ENCODE results near the gene AQP12B. TPM values are rescaled to one million over a fixed set of nuclear protein-coding genes. Genes with fewer than 3 reads are reported as not detected.

AQP12B gene
- total and polyA plus RNA-seq, 10 of the 15 experiments (the other 5 are each of a cell fraction or from before 2014, with no cell fraction given), result not detected

DNA sequence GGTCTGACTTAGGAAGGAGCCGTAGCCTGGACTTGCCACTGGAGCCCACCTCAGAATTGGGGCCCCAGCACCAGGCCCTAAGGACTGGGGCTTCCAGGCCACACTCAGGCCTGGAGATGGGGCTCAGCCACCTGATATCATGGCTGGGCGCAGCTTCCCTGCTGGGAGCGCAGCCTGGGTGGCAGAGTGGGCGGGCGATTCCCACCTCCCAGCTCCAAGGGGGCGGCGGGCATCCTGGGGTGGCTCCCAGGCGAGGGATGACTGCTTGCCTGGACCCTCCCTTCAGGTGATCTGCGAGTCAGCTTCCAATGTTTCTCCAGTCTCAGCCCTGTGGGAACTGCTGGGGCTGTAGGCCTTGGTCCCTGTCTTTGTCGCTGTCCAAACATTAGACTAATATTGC is 37.3 kb downstream of the AQP12B start (continued):
- TF ChIP-seq, protein P1, sequence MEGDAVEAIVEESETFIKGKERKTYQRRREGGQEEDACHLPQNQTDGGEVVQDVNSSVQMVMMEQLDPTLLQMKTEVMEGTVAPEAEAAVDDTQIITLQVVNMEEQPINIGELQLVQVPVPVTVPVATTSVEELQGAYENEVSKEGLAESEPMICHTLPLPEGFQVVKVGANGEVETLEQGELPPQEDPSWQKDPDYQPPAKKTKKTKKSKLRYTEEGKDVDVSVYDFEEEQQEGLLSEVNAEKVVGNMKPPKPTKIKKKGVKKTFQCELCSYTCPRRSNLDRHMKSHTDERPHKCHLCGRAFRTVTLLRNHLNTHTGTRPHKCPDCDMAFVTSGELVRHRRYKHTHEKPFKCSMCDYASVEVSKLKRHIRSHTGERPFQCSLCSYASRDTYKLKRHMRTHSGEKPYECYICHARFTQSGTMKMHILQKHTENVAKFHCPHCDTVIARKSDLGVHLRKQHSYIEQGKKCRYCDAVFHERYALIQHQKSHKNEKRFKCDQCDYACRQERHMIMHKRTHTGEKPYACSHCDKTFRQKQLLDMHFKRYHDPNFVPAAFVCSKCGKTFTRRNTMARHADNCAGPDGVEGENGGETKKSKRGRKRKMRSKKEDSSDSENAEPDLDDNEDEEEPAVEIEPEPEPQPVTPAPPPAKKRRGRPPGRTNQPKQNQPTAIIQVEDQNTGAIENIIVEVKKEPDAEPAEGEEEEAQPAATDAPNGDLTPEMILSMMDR (IDR thresholded peaks at IDR 0.05 in 2 of 3, conservative IDR thresholded peaks at IDR 0.05 in 1 of 3; ENCODE audit: control insufficient read depth in 2 of 3, extremely low read depth in 1 of 3, insufficient read depth in 1 of 3, low read depth in 3 of 3, low read length in 3 of 3), result no peak
- TF ChIP-seq SPI1 (IDR thresholded peaks at IDR 0.05; ENCODE audit: borderline replicate concordance, insufficient read depth, low read depth, low read length), result no peak
- TF ChIP-seq, protein P2, sequence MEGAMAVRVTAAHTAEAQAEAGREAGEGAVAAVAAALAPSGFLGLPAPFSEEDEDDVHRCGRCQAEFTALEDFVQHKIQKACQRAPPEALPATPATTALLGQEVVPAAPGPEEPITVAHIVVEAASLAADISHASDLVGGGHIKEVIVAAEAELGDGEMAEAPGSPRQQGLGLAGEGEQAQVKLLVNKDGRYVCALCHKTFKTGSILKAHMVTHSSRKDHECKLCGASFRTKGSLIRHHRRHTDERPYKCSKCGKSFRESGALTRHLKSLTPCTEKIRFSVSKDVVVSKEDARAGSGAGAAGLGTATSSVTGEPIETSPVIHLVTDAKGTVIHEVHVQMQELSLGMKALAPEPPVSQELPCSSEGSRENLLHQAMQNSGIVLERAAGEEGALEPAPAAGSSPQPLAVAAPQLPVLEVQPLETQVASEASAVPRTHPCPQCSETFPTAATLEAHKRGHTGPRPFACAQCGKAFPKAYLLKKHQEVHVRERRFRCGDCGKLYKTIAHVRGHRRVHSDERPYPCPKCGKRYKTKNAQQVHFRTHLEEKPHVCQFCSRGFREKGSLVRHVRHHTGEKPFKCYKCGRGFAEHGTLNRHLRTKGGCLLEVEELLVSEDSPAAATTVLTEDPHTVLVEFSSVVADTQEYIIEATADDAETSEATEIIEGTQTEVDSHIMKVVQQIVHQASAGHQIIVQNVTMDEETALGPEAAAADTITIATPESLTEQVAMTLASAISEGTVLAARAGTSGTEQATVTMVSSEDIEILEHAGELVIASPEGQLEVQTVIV (IDR thresholded peaks at IDR 0.05; ENCODE audit: borderline replicate concordance, partially characterized antibody), result no peak
- TF ChIP-seq, protein P3, sequence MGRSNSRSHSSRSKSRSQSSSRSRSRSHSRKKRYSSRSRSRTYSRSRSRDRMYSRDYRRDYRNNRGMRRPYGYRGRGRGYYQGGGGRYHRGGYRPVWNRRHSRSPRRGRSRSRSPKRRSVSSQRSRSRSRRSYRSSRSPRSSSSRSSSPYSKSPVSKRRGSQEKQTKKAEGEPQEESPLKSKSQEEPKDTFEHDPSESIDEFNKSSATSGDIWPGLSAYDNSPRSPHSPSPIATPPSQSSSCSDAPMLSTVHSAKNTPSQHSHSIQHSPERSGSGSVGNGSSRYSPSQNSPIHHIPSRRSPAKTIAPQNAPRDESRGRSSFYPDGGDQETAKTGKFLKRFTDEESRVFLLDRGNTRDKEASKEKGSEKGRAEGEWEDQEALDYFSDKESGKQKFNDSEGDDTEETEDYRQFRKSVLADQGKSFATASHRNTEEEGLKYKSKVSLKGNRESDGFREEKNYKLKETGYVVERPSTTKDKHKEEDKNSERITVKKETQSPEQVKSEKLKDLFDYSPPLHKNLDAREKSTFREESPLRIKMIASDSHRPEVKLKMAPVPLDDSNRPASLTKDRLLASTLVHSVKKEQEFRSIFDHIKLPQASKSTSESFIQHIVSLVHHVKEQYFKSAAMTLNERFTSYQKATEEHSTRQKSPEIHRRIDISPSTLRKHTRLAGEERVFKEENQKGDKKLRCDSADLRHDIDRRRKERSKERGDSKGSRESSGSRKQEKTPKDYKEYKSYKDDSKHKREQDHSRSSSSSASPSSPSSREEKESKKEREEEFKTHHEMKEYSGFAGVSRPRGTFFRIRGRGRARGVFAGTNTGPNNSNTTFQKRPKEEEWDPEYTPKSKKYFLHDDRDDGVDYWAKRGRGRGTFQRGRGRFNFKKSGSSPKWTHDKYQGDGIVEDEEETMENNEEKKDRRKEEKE (IDR thresholded peaks at IDR 0.05), result no peak
- TF ChIP-seq, protein P4, sequence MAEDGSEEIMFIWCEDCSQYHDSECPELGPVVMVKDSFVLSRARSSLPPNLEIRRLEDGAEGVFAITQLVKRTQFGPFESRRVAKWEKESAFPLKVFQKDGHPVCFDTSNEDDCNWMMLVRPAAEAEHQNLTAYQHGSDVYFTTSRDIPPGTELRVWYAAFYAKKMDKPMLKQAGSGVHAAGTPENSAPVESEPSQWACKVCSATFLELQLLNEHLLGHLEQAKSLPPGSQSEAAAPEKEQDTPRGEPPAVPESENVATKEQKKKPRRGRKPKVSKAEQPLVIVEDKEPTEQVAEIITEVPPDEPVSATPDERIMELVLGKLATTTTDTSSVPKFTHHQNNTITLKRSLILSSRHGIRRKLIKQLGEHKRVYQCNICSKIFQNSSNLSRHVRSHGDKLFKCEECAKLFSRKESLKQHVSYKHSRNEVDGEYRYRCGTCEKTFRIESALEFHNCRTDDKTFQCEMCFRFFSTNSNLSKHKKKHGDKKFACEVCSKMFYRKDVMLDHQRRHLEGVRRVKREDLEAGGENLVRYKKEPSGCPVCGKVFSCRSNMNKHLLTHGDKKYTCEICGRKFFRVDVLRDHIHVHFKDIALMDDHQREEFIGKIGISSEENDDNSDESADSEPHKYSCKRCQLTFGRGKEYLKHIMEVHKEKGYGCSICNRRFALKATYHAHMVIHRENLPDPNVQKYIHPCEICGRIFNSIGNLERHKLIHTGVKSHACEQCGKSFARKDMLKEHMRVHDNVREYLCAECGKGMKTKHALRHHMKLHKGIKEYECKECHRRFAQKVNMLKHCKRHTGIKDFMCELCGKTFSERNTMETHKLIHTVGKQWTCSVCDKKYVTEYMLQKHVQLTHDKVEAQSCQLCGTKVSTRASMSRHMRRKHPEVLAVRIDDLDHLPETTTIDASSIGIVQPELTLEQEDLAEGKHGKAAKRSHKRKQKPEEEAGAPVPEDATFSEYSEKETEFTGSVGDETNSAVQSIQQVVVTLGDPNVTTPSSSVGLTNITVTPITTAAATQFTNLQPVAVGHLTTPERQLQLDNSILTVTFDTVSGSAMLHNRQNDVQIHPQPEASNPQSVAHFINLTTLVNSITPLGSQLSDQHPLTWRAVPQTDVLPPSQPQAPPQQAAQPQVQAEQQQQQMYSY (CRISPR knock-in tag; IDR thresholded peaks at IDR 0.05), result no peak
